OCI-LY1 (cell line): ENCODE results near the gene CMIP.

Experiments used
- H2AFZ ChIP-seq: fragments of 200-600 bp; sonication (generic), shearing (Covaris generic); 2 replicates; pipeline ENCODE4 v1.6.0; 2014; ENCODE audit warnings: antibody characterized with exemption, mild to moderate bottlenecking, low read length
- H3F3A ChIP-seq: fragments of 200-600 bp; sonication (generic), shearing (Covaris generic); 2 replicates; pipeline ENCODE4 v1.6.0; 2014; ENCODE audit warnings: mild to moderate bottlenecking, antibody characterized with exemption, low read length, moderate library complexity; ENCODE audit not compliant: insufficient read depth
- H3K27ac ChIP-seq: fragments of 200-600 bp; sonication (generic); 2 replicates; pipeline ENCODE4 v1.5.1; 2014; ENCODE audit warnings: low read length, mixed run types, mild to moderate bottlenecking, low read depth; ENCODE audit not compliant: poor library complexity, severe bottlenecking
- H3K27me3 ChIP-seq: fragments of 200-600 bp; sonication (generic); 2 replicates; pipeline ENCODE4 v1.6.0; 2014; ENCODE audit warnings: antibody characterized with exemption, mild to moderate bottlenecking, low read length, moderate library complexity; ENCODE audit not compliant: insufficient read depth
- H3K36me3 ChIP-seq: fragments of 200-600 bp; sonication (generic); 2 replicates; pipeline ENCODE4 v1.6.1; 2014; ENCODE audit warnings: mild to moderate bottlenecking, antibody characterized with exemption, low read length, moderate library complexity, mixed read lengths; ENCODE audit not compliant: insufficient read depth
- H3K4me1 ChIP-seq: fragments of 200-600 bp; sonication (generic); 2 replicates; pipeline ENCODE4 v1.5.1; 2014; ENCODE audit warnings: mild to moderate bottlenecking, low read length, moderate library complexity; ENCODE audit not compliant: insufficient read depth, severe bottlenecking
- H3K4me2 ChIP-seq: fragments of 200-600 bp; sonication (generic), shearing (Covaris generic); 2 replicates; pipeline ENCODE4 v1.6.1; 2014; ENCODE audit warnings: low read length
- H3K4me3 ChIP-seq: fragments of 200-600 bp; sonication (generic); 2 replicates; pipeline ENCODE4 v1.5.1; 2014; ENCODE audit warnings: low read length, low read depth, mild to moderate bottlenecking, mixed read lengths; ENCODE audit not compliant: poor library complexity, severe bottlenecking
- H3K79me2 ChIP-seq: fragments of 200-600 bp; shearing (Covaris generic); 2 replicates; pipeline ENCODE4 v1.6.1; 2016; ENCODE audit warnings: mixed run types, low read length, mixed read lengths; ENCODE audit not compliant: insufficient read depth
- H3K9ac ChIP-seq: fragments of 200-600 bp; sonication (generic), shearing (Covaris generic); 2 replicates; pipeline ENCODE4 v1.6.1; 2014; ENCODE audit warnings: mild to moderate bottlenecking, low read length, mixed read lengths
- H3K9me2 ChIP-seq: fragments of 200-600 bp; sonication (generic), shearing (Covaris generic); 2 replicates; pipeline ENCODE4 v1.6.1; 2014; ENCODE audit warnings: low read depth, mild to moderate bottlenecking, low read length, mixed read lengths
- H3K9me3 ChIP-seq: fragments of 200-600 bp; shearing (Covaris generic); 2 replicates; pipeline ENCODE4 v1.6.1; 2014; ENCODE audit warnings: low read length, mixed read lengths
- H4K20me1 ChIP-seq: fragments of 200-600 bp; sonication (generic), shearing (Covaris generic); 2 replicates; pipeline ENCODE4 v1.6.0; 2016; ENCODE audit warnings: mild to moderate bottlenecking, low read length; ENCODE audit not compliant: insufficient read depth
- CTCF ChIP-seq: fragments of 200-600 bp; sonication (generic), shearing (Covaris generic); IDR thresholded peaks from 2 replicates; pipeline ENCODE4 v1.5.1; 2017; ENCODE audit warnings: mild to moderate bottlenecking, antibody characterized with exemption, low read length, moderate library complexity, mixed read lengths
- EZH2 ChIP-seq: fragments of 200-600 bp; sonication (generic), shearing (Covaris generic); IDR thresholded peaks from 2 replicates; pipeline ENCODE4 v1.8.0; 2017; ENCODE audit warnings: borderline replicate concordance, mixed run types, mild to moderate bottlenecking, antibody characterized with exemption, low read length, moderate library complexity, mixed read lengths

The CMIP gene

GRCh38 chr16:81629034-81629802 lies 184.6 kb downstream of the CMIP start:
- H4K20me1 ChIP-seq, result no peaks in the 10 kb centered on the region
- H3K79me2 ChIP-seq, result no peaks in the 10 kb centered on the region
- no peaks in the 10 kb centered on the region for H3F3A ChIP-seq
- H3K9ac ChIP-seq, result no peak overlapping the region
- H3K27ac ChIP-seq, result no peak overlapping the region
- no peaks in the 10 kb centered on the region for H3K9me3 ChIP-seq
- no peaks in the 10 kb centered on the region for H3K9me2 ChIP-seq
- peaks cover 8% of the 10 kb centered on the region for H3K4me1 ChIP-seq
- H3K27me3 ChIP-seq, result no peaks in the 10 kb centered on the region
- H3K36me3 ChIP-seq, result no peaks in the 10 kb centered on the region; the same call in 1 of the 2 replicates
- no peak overlapping the region for H3K4me2 ChIP-seq
- TF ChIP-seq CTCF (no peak), EZH2 (no peak)
- H3K4me3 ChIP-seq, result no peak overlapping the region
- no peak overlapping the region for H2AFZ ChIP-seq

- Histone ChIP-seq H3K79me2 (no peaks in the 10 kb centered on the region), H3K27ac (no peak overlapping the region)
- TF ChIP-seq EZH2 (no peak), CTCF (no peak)
These were observed 185.5 kb downstream of the CMIP start for GRCh38 chr16:81629896-81630634.

GRCh38 chr16:81630635-81631031 lies 186.0 kb downstream of the CMIP start:
- no peak overlapping the region for H2AFZ ChIP-seq
- H3K27ac ChIP-seq, result peak overlapping the region; percentile 30
- H3K9me2 ChIP-seq, result no peaks in the 10 kb centered on the region
- H3K36me3 ChIP-seq, result peaks cover 7% of the 10 kb centered on the region; the same call in 1 of the 2 replicates
- H3K9ac ChIP-seq, result no peak overlapping the region
- H3K27me3 ChIP-seq, result no peaks in the 10 kb centered on the region
- no peaks in the 10 kb centered on the region for H4K20me1 ChIP-seq
- no peak overlapping the region for H3K4me2 ChIP-seq
- H3K79me2 ChIP-seq, result no peaks in the 10 kb centered on the region
- H3K9me3 ChIP-seq, result no peaks in the 10 kb centered on the region
- no peaks in the 10 kb centered on the region for H3K4me1 ChIP-seq
- no peak overlapping the region for H3K4me3 ChIP-seq
- TF ChIP-seq CTCF (no peak), EZH2 (no peak)
- no peaks in the 10 kb centered on the region for H3F3A ChIP-seq

More at GRCh38 chr16:81629896-81630634, 185.5 kb downstream of the CMIP start:
- Histone ChIP-seq H3K9me2 (no peaks in the 10 kb centered on the region), H4K20me1 (no peaks in the 10 kb centered on the region), H3K4me2 (no peak overlapping the region), H3K4me1 (peaks cover 5% of the 10 kb centered on the region), H3K27me3 (no peaks in the 10 kb centered on the region), H3K4me3 (no peak overlapping the region), H2AFZ (no peak overlapping the region), H3K9ac (no peak overlapping the region), H3K36me3 (peaks cover 6% of the 10 kb centered on the region; the same call in 1 of the 2 replicates), H3K9me3 (no peaks in the 10 kb centered on the region), H3F3A (no peaks in the 10 kb centered on the region)
